Measurements from ENCODE around the gene MDM2.

MDM2 gene

DNA sequence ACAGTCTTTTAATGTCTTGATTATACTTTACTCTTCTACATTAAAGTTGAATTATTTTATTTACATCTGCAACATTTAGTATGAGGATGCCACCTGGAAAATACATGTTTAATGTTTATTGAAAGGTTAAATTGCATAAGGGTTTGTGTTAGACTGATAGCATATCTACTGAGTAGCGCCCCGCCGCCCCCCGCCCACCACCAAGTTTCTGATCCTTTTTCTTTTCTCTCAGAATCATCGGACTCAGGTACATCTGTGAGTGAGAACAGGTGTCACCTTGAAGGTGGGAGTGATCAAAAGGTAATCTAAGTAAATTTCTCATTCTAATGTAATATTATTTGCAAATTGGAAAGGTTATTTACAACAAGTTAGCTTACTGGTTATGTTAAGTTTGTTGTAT lies 16.2 kb downstream of the MDM2 start:
- no peak for ATAC-seq
- TF ChIP-seq PPARA (CRISPR knock-in tag; IDR thresholded peaks at IDR 0.05; ENCODE audit: borderline replicate concordance), result no peak
- TF ChIP-seq, protein P1, sequence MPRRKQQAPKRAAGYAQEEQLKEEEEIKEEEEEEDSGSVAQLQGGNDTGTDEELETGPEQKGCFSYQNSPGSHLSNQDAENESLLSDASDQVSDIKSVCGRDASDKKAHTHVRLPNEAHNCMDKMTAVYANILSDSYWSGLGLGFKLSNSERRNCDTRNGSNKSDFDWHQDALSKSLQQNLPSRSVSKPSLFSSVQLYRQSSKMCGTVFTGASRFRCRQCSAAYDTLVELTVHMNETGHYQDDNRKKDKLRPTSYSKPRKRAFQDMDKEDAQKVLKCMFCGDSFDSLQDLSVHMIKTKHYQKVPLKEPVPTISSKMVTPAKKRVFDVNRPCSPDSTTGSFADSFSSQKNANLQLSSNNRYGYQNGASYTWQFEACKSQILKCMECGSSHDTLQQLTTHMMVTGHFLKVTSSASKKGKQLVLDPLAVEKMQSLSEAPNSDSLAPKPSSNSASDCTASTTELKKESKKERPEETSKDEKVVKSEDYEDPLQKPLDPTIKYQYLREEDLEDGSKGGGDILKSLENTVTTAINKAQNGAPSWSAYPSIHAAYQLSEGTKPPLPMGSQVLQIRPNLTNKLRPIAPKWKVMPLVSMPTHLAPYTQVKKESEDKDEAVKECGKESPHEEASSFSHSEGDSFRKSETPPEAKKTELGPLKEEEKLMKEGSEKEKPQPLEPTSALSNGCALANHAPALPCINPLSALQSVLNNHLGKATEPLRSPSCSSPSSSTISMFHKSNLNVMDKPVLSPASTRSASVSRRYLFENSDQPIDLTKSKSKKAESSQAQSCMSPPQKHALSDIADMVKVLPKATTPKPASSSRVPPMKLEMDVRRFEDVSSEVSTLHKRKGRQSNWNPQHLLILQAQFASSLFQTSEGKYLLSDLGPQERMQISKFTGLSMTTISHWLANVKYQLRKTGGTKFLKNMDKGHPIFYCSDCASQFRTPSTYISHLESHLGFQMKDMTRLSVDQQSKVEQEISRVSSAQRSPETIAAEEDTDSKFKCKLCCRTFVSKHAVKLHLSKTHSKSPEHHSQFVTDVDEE (CRISPR knock-in tag; IDR thresholded peaks at IDR 0.05), result no peak
- no peak for TF ChIP-seq ZC3H10 (CRISPR knock-in tag; IDR thresholded peaks at IDR 0.05)
- TF ChIP-seq, protein P2, sequence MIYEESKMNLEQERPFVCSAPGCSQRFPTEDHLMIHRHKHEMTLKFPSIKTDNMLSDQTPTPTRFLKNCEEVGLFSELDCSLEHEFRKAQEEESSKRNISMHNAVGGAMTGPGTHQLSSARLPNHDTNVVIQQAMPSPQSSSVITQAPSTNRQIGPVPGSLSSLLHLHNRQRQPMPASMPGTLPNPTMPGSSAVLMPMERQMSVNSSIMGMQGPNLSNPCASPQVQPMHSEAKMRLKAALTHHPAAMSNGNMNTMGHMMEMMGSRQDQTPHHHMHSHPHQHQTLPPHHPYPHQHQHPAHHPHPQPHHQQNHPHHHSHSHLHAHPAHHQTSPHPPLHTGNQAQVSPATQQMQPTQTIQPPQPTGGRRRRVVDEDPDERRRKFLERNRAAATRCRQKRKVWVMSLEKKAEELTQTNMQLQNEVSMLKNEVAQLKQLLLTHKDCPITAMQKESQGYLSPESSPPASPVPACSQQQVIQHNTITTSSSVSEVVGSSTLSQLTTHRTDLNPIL (CRISPR knock-in tag; IDR thresholded peaks at IDR 0.05; ENCODE audit: low read depth), result no peak
- TF ChIP-seq OSR1 (CRISPR knock-in tag; IDR thresholded peaks at IDR 0.05), result no peak
- TF ChIP-seq, protein P3, sequence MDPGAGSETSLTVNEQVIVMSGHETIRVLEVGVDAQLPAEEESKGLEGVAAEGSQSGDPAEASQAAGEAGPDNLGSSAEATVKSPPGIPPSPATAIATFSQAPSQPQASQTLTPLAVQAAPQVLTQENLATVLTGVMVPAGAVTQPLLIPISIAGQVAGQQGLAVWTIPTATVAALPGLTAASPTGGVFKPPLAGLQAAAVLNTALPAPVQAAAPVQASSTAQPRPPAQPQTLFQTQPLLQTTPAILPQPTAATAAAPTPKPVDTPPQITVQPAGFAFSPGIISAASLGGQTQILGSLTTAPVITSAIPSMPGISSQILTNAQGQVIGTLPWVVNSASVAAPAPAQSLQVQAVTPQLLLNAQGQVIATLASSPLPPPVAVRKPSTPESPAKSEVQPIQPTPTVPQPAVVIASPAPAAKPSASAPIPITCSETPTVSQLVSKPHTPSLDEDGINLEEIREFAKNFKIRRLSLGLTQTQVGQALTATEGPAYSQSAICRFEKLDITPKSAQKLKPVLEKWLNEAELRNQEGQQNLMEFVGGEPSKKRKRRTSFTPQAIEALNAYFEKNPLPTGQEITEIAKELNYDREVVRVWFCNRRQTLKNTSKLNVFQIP (CRISPR knock-in tag; IDR thresholded peaks at IDR 0.05; ENCODE audit: borderline replicate concordance, low read depth), result no peak
- TF ChIP-seq BACH2 (CRISPR knock-in tag; IDR thresholded peaks at IDR 0.05; ENCODE audit: borderline replicate concordance), result no peak
- no peak for TF ChIP-seq ZFP30 (CRISPR knock-in tag; IDR thresholded peaks at IDR 0.05)
- no peak for TF ChIP-seq ZNF70 (CRISPR knock-in tag; IDR thresholded peaks at IDR 0.05)

DNA sequence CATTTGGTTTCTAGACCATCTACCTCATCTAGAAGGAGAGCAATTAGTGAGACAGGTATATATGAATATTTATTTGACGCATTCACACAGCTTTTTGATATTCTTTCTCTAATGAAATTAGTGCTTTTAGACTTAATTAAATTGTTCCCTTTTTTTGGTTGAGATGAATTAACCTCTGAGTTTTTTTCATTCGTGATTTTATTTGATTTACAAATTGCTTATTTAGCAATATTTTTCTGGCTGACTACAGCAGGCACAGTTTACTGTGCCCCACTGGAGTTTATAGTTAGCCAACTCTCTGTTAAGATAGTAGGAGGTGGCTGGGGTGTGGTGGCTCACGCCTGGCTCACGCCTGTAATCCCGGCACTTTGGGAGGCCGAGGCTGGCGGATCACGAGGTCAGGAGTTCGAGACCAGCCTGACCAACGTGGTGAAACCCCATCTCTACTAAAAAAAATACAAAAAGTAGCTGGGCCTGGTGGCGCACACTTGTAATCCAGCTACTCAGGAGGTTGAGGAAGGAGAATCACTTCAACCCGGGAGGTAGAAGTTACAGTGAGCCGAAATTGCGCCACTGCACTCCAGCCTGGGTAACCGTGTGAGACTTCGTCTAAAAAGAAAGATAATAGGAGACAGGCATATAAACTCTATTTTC lies 16.7 kb downstream of the MDM2 start:
- no peak for ATAC-seq
- TF ChIP-seq RARB (CRISPR knock-in tag; IDR thresholded peaks at IDR 0.05), result no peak
- TF ChIP-seq, protein P4, sequence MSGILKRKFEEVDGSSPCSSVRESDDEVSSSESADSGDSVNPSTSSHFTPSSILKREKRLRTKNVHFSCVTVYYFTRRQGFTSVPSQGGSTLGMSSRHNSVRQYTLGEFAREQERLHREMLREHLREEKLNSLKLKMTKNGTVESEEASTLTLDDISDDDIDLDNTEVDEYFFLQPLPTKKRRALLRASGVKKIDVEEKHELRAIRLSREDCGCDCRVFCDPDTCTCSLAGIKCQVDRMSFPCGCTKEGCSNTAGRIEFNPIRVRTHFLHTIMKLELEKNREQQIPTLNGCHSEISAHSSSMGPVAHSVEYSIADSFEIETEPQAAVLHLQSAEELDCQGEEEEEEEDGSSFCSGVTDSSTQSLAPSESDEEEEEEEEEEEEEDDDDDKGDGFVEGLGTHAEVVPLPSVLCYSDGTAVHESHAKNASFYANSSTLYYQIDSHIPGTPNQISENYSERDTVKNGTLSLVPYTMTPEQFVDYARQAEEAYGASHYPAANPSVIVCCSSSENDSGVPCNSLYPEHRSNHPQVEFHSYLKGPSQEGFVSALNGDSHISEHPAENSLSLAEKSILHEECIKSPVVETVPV (CRISPR knock-in tag; IDR thresholded peaks at IDR 0.05), result no peak
- TF ChIP-seq, protein P1 (CRISPR knock-in tag; IDR thresholded peaks at IDR 0.05), result no peak

DNA sequence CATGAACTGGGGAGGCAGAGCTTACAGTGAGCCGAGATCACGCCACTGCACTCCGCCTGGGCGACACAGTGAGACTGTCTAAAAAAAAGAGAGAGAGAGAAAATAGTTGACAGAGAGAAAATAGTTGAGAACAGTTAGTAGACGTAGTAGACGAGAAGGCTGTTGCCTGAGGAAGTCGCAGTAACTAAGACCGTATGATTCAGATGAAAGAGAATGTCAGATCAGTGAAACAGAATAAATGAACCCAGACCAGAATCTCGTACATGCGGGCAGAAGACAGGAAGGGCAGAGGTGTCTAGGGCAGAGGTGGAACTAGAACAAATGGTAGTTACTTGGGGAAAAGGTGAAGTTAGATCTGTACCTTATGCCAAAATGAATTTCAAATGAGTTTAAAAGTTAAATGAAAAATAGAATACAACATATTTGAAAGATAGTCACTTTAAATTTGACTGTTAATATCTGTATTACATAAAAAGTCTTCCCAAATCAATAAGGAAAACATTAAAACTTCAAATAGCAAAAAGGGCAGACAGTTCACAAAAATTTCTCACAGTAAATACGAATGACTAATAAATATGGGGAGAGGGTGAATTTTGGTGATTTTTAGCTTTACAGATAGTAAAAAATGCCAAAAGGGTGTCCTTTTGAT lies 17.7 kb downstream of the MDM2 start:
- ATAC-seq, result no peak
- TF ChIP-seq, protein P2 (CRISPR knock-in tag; IDR thresholded peaks at IDR 0.05; ENCODE audit: low read depth), result no peak
- no peak for TF ChIP-seq OSR1 (CRISPR knock-in tag; IDR thresholded peaks at IDR 0.05)
- TF ChIP-seq CSDC2 (CRISPR knock-in tag; IDR thresholded peaks at IDR 0.05), result no peak
- TF ChIP-seq, protein P3 (CRISPR knock-in tag; IDR thresholded peaks at IDR 0.05; ENCODE audit: borderline replicate concordance, low read depth), result no peak
- TF ChIP-seq ISL1 (CRISPR knock-in tag; IDR thresholded peaks at IDR 0.05), result no peak
- TF ChIP-seq RARB (CRISPR knock-in tag; IDR thresholded peaks at IDR 0.05), result no peak
- no peak for TF ChIP-seq TOX (CRISPR knock-in tag; IDR thresholded peaks at IDR 0.05; ENCODE audit: borderline replicate concordance)
- no peak for TF ChIP-seq ZNF565 (CRISPR knock-in tag; conservative IDR thresholded peaks at IDR 0.05; ENCODE audit: low read depth)
- TF ChIP-seq TCF4 (CRISPR knock-in tag; IDR thresholded peaks at IDR 0.05; ENCODE audit: borderline replicate concordance), result no peak
- TF ChIP-seq ZFP30 (CRISPR knock-in tag; IDR thresholded peaks at IDR 0.05), result no peak
- TF ChIP-seq, protein P4 (CRISPR knock-in tag; IDR thresholded peaks at IDR 0.05), result no peak
- no peak for TF ChIP-seq GLIS3 (CRISPR knock-in tag; IDR thresholded peaks at IDR 0.05)
- TF ChIP-seq ZC3H10 (CRISPR knock-in tag; IDR thresholded peaks at IDR 0.05), result no peak
